IMR-90 (cell line): ENCODE results near the gene ZNF563. TPM values are rescaled to one million over a fixed set of nuclear protein-coding genes. Genes with fewer than 3 reads are reported as not detected.

Source experiments
- ATAC-seq: fragments of 200-7000 bp; cut with Tn5 transposase; 2 replicates; pipeline ENCODE4 v1.9.1; 2020; ENCODE audit warnings: low read depth, mild to moderate bottlenecking, moderate library complexity
- BruUV-seq: library from RNA; stranded (reverse); fragments of 400-500 nt; replicated peaks from 2 replicates; lab custom pipeline; 2021; lab: Mats Ljungman, UMichigan
- CTCF ChIA-PET: fragments of 300-600 bp; formaldehyde crosslinking; extraction: SDS; loops from one replicate; lab custom pipeline; 2021; ENCODE audit warnings: antibody characterized with exemption; lab: Yijun Ruan, JAX
- POLR2A ChIA-PET: fragments of 300-600 bp; sonication (Branson Sonifier 250); formaldehyde crosslinking; loops from one replicate; lab custom pipeline; 2022; ENCODE audit warnings: antibody characterized with exemption; ENCODE audit not compliant: unreplicated experiment; lab: Charles Lee
- DNase-seq: peaks from one replicate; pipeline ENCODE4 v3.0.0; 2013
- H2AFZ ChIP-seq: replicated peaks from 2 replicates; pipeline ENCODE3; 2013; ENCODE audit warnings: low read length, mild to moderate bottlenecking; ENCODE audit not compliant: poor library complexity
- H2AK5ac ChIP-seq: 2 replicates; pipeline ENCODE4 v1.6.1; 2013; ENCODE audit warnings: low read depth, low read length, inconsistent platforms
- H2AK9ac ChIP-seq: replicated peaks from 2 replicates; pipeline ENCODE3; 2013; ENCODE audit warnings: mild to moderate bottlenecking, low read depth, low read length, moderate library complexity; ENCODE audit not compliant: poor library complexity
- H2BK120ac ChIP-seq: 2 replicates; pipeline ENCODE4 v1.6.1; 2013; ENCODE audit warnings: low read depth, low read length, inconsistent platforms
- H2BK15ac ChIP-seq: 3 replicates; pipeline ENCODE4 v1.6.1; 2013; ENCODE audit warnings: low read depth, low read length, inconsistent platforms
- H2BK20ac ChIP-seq: 2 replicates; pipeline ENCODE4 v1.6.1; 2013; ENCODE audit warnings: low read depth, mild to moderate bottlenecking, inconsistent platforms, low read length, moderate library complexity
- H2BK5ac ChIP-seq: 2 replicates; pipeline ENCODE4 v1.6.1; 2013; ENCODE audit warnings: mild to moderate bottlenecking, low read depth, low read length, inconsistent platforms; ENCODE audit not compliant: poor library complexity, severe bottlenecking
- H3K14ac ChIP-seq: replicated peaks from 2 replicates; pipeline ENCODE4 v1.6.1; 2013; ENCODE audit warnings: low read depth, low read length, inconsistent platforms
- H3K18ac ChIP-seq: 2 replicates; pipeline ENCODE4 v1.6.1; 2013; ENCODE audit warnings: low read depth, low read length, control low read depth
- H3K23ac ChIP-seq: 2 replicates; pipeline ENCODE4 v1.6.1; 2013; ENCODE audit warnings: low read depth, low read length, inconsistent platforms
- H3K27ac ChIP-seq: 2 replicates; pipeline ENCODE4 v1.5.1; 2013; ENCODE audit warnings: mild to moderate bottlenecking, control low read depth, low read length; ENCODE audit not compliant: insufficient read depth
- H3K27me3 ChIP-seq: 2 replicates; pipeline ENCODE4 v1.6.1; 2013; ENCODE audit warnings: low read length; ENCODE audit not compliant: control insufficient read depth, insufficient read depth
- H3K36me3 ChIP-seq: 2 replicates; pipeline ENCODE4 v1.6.1; 2013; ENCODE audit warnings: low read length, mixed read lengths; ENCODE audit not compliant: control insufficient read depth, insufficient read depth
- H3K4ac ChIP-seq: 2 replicates; pipeline ENCODE4 v1.6.1; 2013; ENCODE audit warnings: low read depth, low read length, inconsistent platforms
- H3K4me1 ChIP-seq: 2 replicates; pipeline ENCODE4 v1.6.1; 2013; ENCODE audit warnings: low read length, mixed read lengths; ENCODE audit not compliant: control insufficient read depth, insufficient read depth
- H3K4me2 ChIP-seq: 2 replicates; pipeline ENCODE4 v1.6.1; 2013; ENCODE audit warnings: low read depth, mild to moderate bottlenecking, control low read depth, low read length, moderate library complexity
- H3K4me3 ChIP-seq: 2 replicates; pipeline ENCODE4 v1.5.1; 2013; ENCODE audit warnings: low read depth, mild to moderate bottlenecking, control low read depth, low read length, moderate library complexity; ENCODE audit not compliant: insufficient read depth
- H3K56ac ChIP-seq: 2 replicates; pipeline ENCODE4 v1.6.1; 2013; ENCODE audit warnings: low read length, inconsistent platforms; ENCODE audit not compliant: insufficient read depth; ENCODE audit errors: extremely low read depth
- H3K79me1 ChIP-seq, 2 experiments: 2 replicates each; pipeline ENCODE4 v1.6.1; 2013; ENCODE audit warnings: low read length in 2 of 2, inconsistent platforms in 1 of 2, low read depth in 1 of 2
- H3K9ac ChIP-seq: 2 replicates; pipeline ENCODE4 v1.6.1; 2013; ENCODE audit warnings: low read depth, low read length, control low read depth
- H3K9me1 ChIP-seq: 2 replicates; pipeline ENCODE4 v1.6.1; 2013; ENCODE audit warnings: low read length, inconsistent platforms; ENCODE audit not compliant: insufficient read depth
- H3K9me3 ChIP-seq: 2 replicates; pipeline ENCODE4 v1.6.1; 2013; ENCODE audit warnings: low read length; ENCODE audit not compliant: control insufficient read depth, insufficient read depth
- H4K20me1 ChIP-seq: 2 replicates; pipeline ENCODE4 v1.6.1; 2013; ENCODE audit warnings: low read length, inconsistent platforms; ENCODE audit not compliant: insufficient read depth
- H4K5ac ChIP-seq: 2 replicates; pipeline ENCODE4 v1.6.1; 2013; ENCODE audit warnings: mild to moderate bottlenecking, low read depth, low read length, control low read depth
- H4K8ac ChIP-seq, 2 experiments: 2 replicates each; pipeline ENCODE4 v1.6.1; 2013; ENCODE audit warnings: low read depth in 2 of 2, low read length in 2 of 2, control low read depth in 1 of 2, inconsistent platforms in 1 of 2
- H4K91ac ChIP-seq: 2 replicates; pipeline ENCODE4 v1.6.1; 2013; ENCODE audit warnings: low read depth, low read length, inconsistent platforms; ENCODE audit not compliant: insufficient read depth
- BHLHE40 ChIP-seq: fragments of 150-350 bp; IDR thresholded peaks from 2 replicates; pipeline ENCODE4 v1.6.1; 2016; ENCODE audit warnings: mild to moderate bottlenecking, low read depth, low read length
- CEBPB ChIP-seq: IDR thresholded peaks from 2 replicates; pipeline ENCODE4 v1.6.1; 2012; ENCODE audit warnings: low read depth, low read length, improper control_type of control experiment
- CHD1 ChIP-seq: IDR thresholded peaks from 2 replicates; pipeline ENCODE4 v1.6.1; 2012; ENCODE audit warnings: low read depth, low read length, improper control_type of control experiment
- CTCF ChIP-seq: conservative IDR thresholded peaks from 2 replicates; pipeline ENCODE4 v1.5.1; 2012; ENCODE audit warnings: mild to moderate bottlenecking, low read depth, low read length, improper control_type of control experiment
- ELK1 ChIP-seq: fragments of 150-350 bp; IDR thresholded peaks from 2 replicates; pipeline ENCODE4 v1.6.1; 2016; ENCODE audit warnings: low read depth, mild to moderate bottlenecking, low read length, moderate library complexity, borderline replicate concordance
- FOS ChIP-seq: fragments of 150-350 bp; IDR thresholded peaks from 2 replicates; pipeline ENCODE4 v1.6.1; 2016; ENCODE audit warnings: low read depth, low read length
- MAFK ChIP-seq: IDR thresholded peaks from 2 replicates; pipeline ENCODE4 v1.6.1; 2012; ENCODE audit warnings: low read depth, low read length, improper control_type of control experiment
- MAZ ChIP-seq: IDR thresholded peaks from 2 replicates; pipeline ENCODE4 v1.6.1; 2012; ENCODE audit warnings: low read depth, mild to moderate bottlenecking, low read length, improper control_type of control experiment, moderate library complexity, borderline replicate concordance
- MXI1 ChIP-seq: IDR thresholded peaks from 2 replicates; pipeline ENCODE4 v1.6.1; 2012; ENCODE audit warnings: low read depth, mild to moderate bottlenecking, low read length, moderate library complexity, borderline replicate concordance
- NFE2L2 ChIP-seq: fragments of 150-350 bp; IDR thresholded peaks from 2 replicates; pipeline ENCODE4 v1.6.1; 2016; ENCODE audit warnings: low read depth, mild to moderate bottlenecking, low read length
- POLR2A ChIP-seq: IDR thresholded peaks from 2 replicates; pipeline ENCODE4 v1.6.1; 2012; ENCODE audit warnings: mild to moderate bottlenecking, low read depth, low read length
- RAD21 ChIP-seq: IDR thresholded peaks from 2 replicates; pipeline ENCODE4 v1.6.1; 2012; ENCODE audit warnings: low read length, improper control_type of control experiment
- RCOR1 ChIP-seq: IDR thresholded peaks from 2 replicates; pipeline ENCODE4 v1.6.1; 2012; ENCODE audit warnings: mild to moderate bottlenecking, low read length, improper control_type of control experiment; ENCODE audit not compliant: insufficient replicate concordance
- RFX5 ChIP-seq: IDR thresholded peaks from 2 replicates; pipeline ENCODE4 v1.8.0; 2012; ENCODE audit warnings: low read depth, mild to moderate bottlenecking, low read length, moderate library complexity
- SMC3 ChIP-seq: fragments of 150-350 bp; IDR thresholded peaks from 2 replicates; pipeline ENCODE4 v1.6.1; 2016; ENCODE audit warnings: low read depth, mild to moderate bottlenecking, antibody characterized with exemption, low read length, moderate library complexity
- USF2 ChIP-seq: fragments of 150-350 bp; IDR thresholded peaks from 2 replicates; pipeline ENCODE4 v1.6.1; 2017; ENCODE audit warnings: mild to moderate bottlenecking, antibody characterized with exemption, low read length, low read depth
- WGBS, 2 experiments: methylation state at CpG; one replicate each; pipeline versions ENCODE4 v1.1.5 to v1.1.7; 2013; ENCODE audit warnings: missing lambda C conversion rate in 2 of 2; ENCODE audit not compliant: insufficient read length in 1 of 2; ENCODE audit errors: extremely low coverage in 2 of 2; 5-methylcytosine and 5-hydroxymethylcytosine counted together
- dilution Hi-C: fragments of 300-500 bp; cut with HindIII; formaldehyde crosslinking; loops from one replicate; pipeline ENCODE4 v1.14.3; 2018; ENCODE audit warnings: low sequenced_read_pairs; ENCODE audit not compliant: unreplicated experiment
- in situ Hi-C: fragments of 300-500 bp; cut with MboI; formaldehyde crosslinking; loops from 3 replicates; pipeline ENCODE4 v1.14.3; 2019; ENCODE audit warnings: low sequenced_read_pairs, inconsistent platforms, mixed read lengths
- intact Hi-C: fragments of 100-400 bp; cut with micrococcal nuclease; formaldehyde crosslinking; loops from 2 replicates; pipeline ENCODE4 v1.10.0; 2022
- polyA plus RNA-seq, 3 experiments: library from polyadenylated mRNA; depleted of rRNA; stranded (reverse); fragments of >200 nt; gene quantifications; 2 replicates each; pipeline ENCODE4 v1.2.3, GENCODE V29; 2012; ENCODE audit warnings: low replicate concordance in 1 of 3
- total RNA-seq: library from RNA; depleted of rRNA; stranded (reverse); fragments of >200 nt; gene quantifications from 2 replicates; pipeline ENCODE4 v1.2.3, GENCODE V29; 2012

ZNF563 gene
- total and polyA plus RNA-seq, 2 of the 4 experiments (the other 2 are of a cell fraction): 1.3 to 2.0 TPM

- no peak for DNase-seq
- H3K27me3 ChIP-seq: no peaks in the 10 kb centered on the region
- H3K18ac ChIP-seq: no peak overlapping the region
- no peak overlapping the region for H2AK5ac ChIP-seq
- H3K9ac ChIP-seq: no peak overlapping the region
- H3K14ac ChIP-seq: no peak overlapping the region
- CTCF ChIA-PET: no interaction called here
- no peak overlapping the region for H3K56ac ChIP-seq
- H2BK15ac ChIP-seq: no peak overlapping the region
- no peaks in the 10 kb centered on the region for H4K20me1 ChIP-seq
- intact Hi-C loops (no loop called here), dilution Hi-C loops (no loop called here), in situ Hi-C loops (no loop called here)
- H2AK9ac ChIP-seq: no peak overlapping the region
- H3K4me1 ChIP-seq: no peaks in the 10 kb centered on the region
- H4K91ac ChIP-seq: no peak overlapping the region
- no peak overlapping the region for H3K23ac ChIP-seq
- no peak overlapping the region for H2BK120ac ChIP-seq
- H3K4ac ChIP-seq: no peak overlapping the region
- H4K8ac ChIP-seq: no peak overlapping the region
- no peak overlapping the region for H4K5ac ChIP-seq
- no peak overlapping the region for H2BK20ac ChIP-seq
- H2BK5ac ChIP-seq: no peak overlapping the region
- no peak for ATAC-seq
- WGBS, 2 experiments: no CpG with 5 or more reads among the region's 2 CpGs
- no peak overlapping the region for H3K4me2 ChIP-seq
- peaks cover 31% of the 10 kb centered on the region for H3K36me3 ChIP-seq
- H3K4me3 ChIP-seq: no peak overlapping the region
- no peaks in the 10 kb centered on the region for H3K9me1 ChIP-seq
- H3K79me1 ChIP-seq: peaks cover 0 to 4% of the 10 kb centered on the region in 2 experiments; a peak in 1 of 4 replicates
- POLR2A ChIA-PET: no interaction called here
- no peak overlapping the region for H3K27ac ChIP-seq
- H2AFZ ChIP-seq: no peak overlapping the region
- peaks cover 77% of the 10 kb centered on the region for H3K9me3 ChIP-seq
- TF ChIP-seq POLR2A (no peak), CEBPB (no peak), CTCF (no peak), USF2 (no peak), SMC3 (no peak), RFX5 (no peak), RCOR1 (no peak), CHD1 (no peak), BHLHE40 (no peak), RAD21 (no peak), MAFK (no peak), MXI1 (no peak), MAZ (no peak), NFE2L2 (no peak), ELK1 (no peak), FOS (no peak)
- no TSS peak for BruUV-seq
Observed at GRCh38 chr19:12270854-12271253, 62.6 kb downstream of the ZNF563 start.
